Stimulated activated CD4-positive, alpha-beta T cell treated with anti-CD3 and anti-CD28 coated beads, Interleukin-1b, Interleukin-23, amount 100 ng/mL, for 1 hour (primary cell): ENCODE data around the gene RGR.

Experiments used
- DNase-seq, 2 donors: peaks; one replicate each; pipeline ENCODE4 v3.0.0-alpha.2; 2020; ENCODE audit warnings: low read depth in 2 of 2

RGR gene

DNA sequence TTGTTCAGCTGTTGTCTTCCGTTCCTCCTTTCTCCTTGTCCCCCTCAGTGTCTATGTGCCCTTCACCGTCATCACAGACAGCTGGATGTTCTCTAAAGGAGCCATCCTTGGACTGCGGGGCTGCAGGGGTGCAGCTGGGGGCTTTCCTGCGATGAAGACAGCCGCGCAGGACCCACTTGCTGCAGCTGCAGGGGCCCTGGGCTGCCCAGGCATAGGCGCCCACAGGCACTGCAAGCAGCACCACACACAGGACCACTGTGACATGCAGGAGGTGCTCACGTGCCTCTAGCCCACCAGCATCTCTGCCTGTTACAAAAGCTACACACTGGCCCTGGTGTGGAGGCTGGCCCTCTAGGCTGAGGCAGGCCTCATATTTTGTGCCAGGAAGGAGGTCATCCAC lies 22.9 kb upstream of the RGR start:
- DNase-seq, result no peak

DNA sequence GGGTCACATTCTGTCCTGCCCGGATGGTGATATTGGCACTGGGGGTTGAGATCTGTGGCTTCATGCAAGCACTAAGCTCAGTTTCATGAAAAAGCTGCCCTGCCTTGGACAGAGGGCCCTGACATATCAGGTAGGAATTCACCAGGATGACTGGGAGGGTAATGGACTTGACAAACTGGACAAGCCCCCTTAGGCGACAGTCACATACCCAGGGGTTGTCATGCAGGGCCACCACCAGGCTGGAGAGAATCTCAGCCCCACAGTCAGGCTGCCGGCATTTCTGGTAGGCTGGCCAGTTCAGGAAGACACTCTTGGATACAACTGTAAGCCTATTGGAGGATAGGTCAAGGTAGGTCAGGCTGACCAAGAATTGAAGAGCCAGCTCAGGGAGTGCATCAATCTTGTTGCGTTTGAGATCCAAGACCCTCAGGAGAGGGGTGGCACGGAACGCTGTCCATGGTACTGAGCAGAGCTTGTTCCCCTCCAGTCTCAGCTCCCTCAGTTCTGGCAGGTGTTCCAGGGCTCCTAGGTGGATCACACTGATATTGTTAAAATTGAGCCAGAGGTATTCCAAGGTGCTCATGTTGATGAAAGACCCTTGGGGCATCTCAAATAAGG lies 20.3 kb upstream of the RGR start:
- no peak for DNase-seq

DNA sequence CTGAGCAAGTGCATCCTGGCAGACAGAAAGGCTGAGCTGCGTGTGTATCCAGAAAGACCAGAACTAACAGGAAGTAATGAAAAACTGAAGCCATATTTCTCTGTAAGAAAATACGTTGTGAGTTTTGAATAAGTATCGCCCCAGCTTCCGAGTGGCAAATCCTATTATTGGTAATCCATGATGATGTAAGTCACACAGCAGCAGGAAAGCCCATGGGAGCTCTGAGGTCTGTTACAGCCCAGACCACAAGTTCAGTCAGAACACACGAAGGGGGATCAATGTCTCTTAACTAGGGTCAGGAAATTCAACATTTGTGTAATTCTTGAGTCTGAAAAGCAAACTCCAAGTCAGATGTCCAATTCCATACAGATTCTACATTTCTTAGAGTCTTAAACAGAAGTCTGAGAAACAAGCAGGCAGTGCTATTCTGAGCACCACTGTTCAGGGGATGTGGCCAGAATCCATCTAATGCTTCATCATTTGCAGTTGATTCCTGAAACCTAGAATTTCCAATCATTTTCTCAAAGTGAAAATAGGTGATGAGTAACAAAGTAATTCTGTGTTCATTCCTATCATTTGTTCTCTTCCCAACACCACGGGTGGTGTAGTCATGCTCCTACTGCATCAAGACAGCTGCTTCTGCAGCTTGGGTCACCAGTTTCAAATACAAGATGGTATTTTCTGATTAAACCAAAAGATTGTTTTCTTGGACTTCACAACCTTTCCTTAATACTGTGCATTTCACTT lies 19.3 kb upstream of the RGR start, which contains the start of gene LRIT2:
Gene LRIT2 (minus strand): TSS at position 118 of the 747 bp plus-strand sequence. CDS start 24 bp downstream, at position 94.
- DNase-seq, result no peak

DNA sequence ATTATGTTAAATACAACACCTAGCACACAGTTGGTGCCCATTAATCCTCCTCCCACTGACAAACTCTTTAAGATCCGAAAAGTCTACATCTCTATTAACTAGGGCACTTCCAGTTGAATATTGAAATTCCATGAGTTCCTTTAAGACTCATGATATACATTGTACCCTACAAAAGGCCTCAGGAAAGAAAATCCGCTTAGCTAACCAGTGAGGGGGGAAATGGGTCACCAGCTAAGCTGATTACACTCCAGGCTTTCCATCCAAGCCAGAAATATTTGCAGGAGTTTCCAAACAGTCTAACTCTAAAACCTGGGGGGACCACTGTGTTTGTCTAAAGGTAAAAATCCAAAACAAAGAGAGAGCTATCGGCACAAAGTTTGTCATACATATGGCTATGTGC lies 18.2 kb upstream of the RGR start:
- DNase-seq, result no peak

DNA sequence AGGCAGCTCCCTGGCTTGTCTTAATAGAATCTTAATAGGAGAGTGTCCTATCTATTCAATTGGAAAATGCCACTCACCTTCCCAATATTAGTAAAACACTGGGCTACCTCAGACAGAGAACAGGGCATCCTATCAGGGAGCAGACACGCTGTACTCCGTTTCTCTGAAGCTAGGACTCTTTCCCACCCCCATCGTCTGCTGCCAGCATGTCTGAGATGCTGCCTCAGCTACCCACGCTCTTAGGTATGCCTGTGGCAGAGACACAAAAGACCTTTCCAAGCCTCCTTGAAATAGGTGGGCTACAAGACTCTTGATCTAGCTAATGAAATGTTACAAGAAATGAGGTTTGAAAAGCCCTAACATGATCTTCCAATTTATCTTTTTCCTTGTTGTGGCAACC lies 17.0 kb upstream of the RGR start:
- no peak for DNase-seq

DNA sequence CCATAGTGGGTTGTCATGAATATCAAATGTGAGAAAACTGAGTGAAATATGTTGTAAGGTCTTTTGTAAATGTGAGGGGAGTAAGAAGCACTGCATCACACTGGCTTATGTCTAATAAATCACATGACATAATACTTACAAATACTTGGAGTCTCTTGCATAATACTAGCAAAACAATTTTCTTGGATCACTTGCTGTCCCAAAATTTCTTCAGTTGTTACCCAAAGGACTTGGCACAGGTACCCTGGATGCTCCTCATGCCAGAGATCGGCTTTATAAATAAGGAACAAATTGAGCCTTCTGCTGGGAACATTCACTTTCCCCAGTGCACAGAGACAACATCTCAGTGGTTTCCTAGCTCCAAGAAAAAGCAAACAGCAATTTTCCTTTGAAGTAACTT lies 14.5 kb upstream of the RGR start:
- no peak for DNase-seq

DNA sequence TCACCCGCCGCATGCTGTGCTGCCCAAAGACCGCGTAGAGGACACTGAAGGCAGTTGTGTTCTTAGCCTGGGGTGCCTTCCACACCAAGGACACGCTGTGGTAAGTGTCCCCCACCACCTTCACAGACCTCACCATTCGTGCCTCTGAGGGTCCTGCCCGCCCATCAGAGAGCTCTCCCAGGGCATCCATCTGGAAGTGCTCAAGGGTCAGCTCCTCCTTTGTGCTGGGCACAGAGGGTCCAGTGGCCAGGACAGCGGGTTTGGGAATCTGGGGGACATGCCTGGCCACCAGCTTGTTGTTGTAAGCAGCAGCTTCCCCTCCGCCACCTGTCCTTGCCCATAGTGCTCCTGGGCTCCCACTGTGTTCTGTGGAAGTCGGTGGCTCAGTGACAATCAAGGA lies 12.5 kb upstream of the RGR start:
- no peak for DNase-seq

DNA sequence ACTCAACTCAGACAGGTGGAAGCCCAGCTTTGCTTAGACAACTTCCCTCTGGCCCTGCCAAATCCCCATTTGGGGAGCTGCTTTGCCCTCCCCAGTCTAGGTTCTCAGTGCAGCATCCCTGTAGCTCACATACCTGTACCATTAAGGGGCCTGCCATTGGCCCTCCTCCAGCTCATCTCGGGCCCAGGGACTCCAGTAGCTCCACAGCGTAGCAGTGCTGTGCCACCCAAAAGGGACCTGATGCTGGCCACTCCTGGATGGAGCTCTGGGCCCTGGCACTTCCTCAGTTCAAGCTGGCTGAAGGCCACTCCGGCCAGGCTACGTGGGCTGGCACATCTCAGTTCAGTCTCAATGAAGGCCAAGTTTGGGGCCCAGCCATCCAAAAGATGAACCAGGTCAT lies 10.9 kb upstream of the RGR start:
- DNase-seq, result no peak

DNA sequence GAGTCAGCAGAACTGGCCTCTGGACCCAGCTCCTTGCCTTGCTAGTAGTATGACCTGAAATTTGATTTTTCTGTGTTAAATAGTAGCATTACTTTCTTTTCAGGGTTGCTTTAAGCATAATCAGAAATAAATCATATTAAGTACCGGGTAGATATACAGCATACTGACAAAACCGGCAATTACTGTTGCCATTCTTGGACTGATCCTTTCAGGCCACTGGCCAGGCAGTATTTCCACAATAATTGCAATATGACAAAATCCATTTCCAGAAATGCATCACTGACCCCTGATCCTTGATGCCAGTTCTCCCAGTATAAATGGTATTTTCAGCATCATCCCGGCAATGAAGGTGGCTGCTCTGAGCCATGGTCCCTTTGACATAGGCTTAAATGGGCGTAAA lies 10.4 kb upstream of the RGR start:
- DNase-seq, result no peak

DNA sequence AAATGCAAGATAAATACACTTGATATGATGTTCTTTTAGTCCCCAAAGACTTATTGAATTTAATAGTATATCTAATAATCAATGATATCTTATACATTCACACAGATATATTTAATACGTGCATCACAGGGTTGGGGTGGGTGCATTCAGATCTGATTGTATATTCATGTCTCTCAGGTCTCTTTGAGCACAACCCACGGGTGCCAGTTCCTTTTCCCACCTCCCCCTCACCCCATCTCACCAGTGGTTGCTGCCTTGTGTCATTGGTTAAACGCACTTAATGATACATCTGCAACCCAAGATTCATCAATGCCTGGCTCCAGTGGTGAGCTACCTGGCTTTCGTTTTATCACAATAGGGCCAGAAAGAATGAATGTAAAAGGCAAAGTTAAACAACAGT lies 9.8 kb upstream of the RGR start:
- no peak for DNase-seq

DNA sequence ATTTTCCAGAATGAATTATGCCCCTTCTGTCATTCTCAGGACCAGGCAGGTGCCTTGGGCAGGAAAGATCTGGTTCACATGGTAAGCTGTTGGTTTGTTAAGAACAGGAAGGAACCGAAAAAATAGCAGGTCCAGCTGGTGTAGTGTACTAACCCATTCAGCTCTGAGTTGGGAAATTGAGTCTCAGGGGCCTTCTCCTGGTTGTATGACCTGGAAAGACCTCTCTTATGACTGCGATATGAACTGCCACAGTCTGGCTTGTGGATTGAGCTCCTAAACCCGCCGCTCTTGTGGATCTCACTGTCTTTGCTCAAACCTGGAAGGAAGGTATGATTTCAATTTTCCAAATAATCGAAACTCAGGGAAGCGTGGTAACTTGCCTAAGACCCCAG lies 8.1 kb upstream of the RGR start:
- DNase-seq, result no peak

DNA sequence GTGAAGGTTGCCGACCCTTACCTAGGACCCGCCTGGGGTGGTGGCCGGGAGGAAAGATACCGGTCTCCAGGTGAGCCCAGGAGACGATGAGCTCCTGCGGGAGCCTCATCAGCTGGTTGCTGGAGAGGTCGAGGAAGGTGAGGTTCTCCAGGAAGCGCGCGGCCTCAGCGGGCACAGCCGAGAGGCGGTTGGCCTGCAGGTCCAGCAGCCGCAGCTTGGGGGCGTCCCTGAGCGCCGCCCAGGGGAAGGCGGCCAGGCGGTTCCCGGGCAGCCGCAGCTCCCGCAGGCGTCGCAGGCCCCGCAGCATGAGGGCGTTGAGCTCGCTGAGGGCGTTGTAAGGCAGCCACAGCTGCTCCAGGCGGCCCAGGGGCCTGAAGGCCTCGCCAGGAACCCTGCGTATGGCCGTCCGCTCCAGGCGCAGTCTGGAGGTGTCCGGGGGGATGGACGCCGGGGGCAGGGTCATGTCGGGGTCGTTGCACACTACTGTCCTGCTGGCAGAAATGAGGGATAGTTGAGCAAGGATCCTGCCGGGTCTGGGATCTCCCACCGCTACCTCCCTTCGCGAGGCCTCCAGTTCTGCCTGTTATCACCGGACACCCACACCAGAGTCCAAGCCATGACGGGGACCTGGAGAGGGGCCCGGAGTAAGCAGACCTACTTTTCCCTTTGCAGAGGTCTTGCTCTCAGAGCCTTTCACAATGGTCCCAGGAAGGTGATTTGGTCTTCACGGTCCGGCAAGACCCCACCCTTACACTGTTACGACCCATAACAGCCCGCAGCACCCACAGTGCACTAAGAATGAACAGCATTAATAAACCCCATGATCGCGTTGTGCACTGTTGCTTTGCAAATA lies 7.4 kb upstream of the RGR start:
- no peak for DNase-seq

DNA sequence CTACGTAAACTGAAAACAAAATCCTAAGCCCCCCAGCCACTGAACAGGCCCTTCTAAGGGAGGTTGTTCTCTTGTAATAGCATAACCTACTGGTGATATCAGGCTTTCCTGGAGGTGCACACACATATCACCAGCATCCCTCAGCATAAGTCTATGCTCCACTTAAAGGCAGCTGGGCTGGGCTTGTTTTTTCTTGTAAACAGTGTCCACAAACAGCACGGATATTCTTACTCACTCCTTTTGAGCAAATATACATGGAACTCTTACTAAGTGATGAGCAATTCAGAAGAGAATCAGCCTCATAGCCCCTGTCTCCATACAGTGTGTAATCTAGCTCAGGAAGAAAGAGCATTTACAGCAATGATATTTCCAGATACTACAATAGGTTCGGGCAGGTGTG lies 5.9 kb upstream of the RGR start:
- no peak for DNase-seq

DNA sequence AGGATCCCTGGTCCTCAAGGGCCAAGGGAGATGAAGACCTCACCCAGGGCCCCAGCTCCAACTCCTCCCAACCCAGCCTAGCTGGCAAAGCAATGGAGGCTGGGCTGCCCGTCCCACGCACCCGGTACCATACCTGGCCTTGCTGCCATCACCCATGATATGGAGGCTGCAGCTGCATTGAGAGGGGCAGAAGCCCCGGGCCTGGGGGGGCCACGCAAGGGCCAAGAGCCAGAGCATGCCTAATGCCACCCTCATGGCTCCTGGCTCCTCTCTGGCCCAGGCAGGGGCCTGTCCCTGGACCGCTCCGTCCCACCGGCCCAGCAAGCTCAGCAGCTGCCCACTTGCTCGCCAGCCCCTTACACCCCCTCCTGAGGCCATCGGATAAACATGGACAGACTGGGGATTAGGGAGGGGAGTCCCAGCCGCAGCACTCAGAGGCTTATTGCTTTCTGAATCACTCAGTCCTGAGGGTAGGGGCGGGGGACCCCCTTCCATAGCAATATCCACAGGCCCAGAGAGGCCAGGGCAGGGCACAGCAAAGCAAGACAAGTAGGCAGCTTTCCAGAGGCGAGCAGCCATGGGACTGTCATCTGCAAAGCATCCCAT lies 3.6 kb upstream of the RGR start, which contains the start of gene LRIT1:
Gene LRIT1 (minus strand): TSS at position 362 of the 606 bp plus-strand sequence. CDS start 107 bp downstream, at position 255.
- DNase-seq, result no peak

DNA sequence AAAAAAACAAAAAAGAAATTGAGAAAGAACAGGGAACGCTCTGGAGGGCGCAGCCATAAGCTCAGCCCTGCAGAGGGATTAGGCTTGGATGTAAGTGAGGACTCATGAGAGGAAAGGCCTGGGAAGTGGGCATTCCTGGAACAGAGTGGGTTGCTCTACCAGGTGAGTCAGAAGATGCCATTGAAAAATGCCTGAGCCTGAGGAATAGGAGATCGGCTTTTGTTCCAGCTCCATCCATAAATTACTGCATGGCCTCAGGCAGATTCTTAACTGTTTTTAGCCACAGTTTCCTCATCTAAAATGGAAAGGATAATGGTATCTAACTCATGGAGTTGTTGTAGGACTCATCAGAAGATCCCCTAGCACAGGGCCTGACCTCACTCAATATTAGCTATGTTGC lies 1.1 kb upstream of the RGR start:
- no peak for DNase-seq

DNA sequence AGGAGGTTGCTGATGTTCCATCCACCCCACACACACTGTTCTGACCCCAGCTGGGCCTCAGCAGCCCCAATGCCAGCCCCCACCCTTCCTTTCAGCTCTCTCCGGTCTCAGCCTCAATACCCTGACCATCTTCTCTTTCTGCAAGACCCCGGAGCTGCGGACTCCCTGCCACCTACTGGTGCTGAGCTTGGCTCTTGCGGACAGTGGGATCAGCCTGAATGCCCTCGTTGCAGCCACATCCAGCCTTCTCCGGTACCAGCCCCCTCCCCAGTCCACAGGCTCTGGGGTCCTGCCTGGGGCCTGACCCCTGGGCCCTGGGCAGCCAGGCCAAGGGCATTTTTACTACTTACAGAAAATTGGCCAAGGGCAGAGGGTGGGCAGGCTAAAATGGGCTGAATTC lies 2.6 kb downstream of the RGR start:
- DNase-seq, result no peak

DNA sequence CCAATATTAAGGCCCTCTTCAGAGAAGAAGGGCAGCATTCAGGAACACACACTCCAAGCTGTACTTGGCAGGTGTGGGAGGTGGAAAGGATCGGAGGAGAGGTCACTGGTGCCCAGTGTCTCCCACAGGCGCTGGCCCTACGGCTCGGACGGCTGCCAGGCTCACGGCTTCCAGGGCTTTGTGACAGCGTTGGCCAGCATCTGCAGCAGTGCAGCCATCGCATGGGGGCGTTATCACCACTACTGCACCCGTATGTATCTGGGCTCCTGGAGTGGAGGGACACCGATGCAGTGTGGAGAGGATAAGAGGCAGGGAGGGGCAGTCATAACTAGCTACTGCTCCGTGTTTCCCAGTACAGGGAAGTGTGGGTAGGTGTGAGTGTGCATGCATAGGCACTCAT lies 3.9 kb downstream of the RGR start:
- no peak for DNase-seq

DNA sequence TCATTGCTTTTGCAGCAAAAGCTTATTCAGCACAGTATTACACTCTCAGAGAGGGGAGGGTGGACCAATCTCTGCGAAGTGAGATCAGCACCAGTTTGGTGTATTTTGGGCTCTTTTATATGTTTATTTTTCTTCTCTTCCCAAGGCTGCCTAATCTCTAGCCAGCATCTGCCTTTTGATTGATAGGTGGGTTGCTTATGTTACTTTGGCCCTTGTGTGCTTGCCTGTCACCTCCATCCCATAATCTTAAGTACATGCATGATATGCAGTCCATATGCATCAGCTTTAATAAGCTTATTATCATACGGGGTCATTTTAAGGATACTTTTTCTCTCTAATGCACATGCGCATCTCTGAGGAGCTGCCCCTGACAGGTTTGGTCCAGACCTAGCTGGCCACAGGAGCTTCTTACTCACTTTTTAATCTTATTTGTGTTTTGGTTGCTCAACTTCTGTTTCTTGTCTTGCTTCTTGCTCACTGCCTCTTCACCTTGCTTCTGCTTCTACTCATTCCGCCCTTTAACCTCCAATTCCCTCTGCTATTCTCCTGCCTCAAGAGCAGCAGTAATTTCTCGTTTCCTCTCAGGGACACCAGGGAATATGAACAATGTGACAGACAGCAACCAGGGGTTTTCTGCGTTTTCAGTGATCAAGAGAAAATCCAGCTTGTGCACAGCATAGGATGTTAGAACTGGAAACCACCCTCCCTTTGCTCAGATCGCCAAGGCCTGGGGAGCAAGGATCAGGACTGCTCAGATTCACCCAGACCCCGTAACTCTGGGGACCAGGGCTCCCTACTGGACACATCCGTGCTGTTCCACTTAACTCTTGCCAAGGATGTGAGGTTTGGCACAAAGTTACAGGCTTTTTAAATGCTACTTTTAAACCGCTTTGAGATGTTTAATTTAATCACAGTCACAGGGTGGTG lies 10.0 kb downstream of the RGR start:
- DNase-seq, result no peak

DNA sequence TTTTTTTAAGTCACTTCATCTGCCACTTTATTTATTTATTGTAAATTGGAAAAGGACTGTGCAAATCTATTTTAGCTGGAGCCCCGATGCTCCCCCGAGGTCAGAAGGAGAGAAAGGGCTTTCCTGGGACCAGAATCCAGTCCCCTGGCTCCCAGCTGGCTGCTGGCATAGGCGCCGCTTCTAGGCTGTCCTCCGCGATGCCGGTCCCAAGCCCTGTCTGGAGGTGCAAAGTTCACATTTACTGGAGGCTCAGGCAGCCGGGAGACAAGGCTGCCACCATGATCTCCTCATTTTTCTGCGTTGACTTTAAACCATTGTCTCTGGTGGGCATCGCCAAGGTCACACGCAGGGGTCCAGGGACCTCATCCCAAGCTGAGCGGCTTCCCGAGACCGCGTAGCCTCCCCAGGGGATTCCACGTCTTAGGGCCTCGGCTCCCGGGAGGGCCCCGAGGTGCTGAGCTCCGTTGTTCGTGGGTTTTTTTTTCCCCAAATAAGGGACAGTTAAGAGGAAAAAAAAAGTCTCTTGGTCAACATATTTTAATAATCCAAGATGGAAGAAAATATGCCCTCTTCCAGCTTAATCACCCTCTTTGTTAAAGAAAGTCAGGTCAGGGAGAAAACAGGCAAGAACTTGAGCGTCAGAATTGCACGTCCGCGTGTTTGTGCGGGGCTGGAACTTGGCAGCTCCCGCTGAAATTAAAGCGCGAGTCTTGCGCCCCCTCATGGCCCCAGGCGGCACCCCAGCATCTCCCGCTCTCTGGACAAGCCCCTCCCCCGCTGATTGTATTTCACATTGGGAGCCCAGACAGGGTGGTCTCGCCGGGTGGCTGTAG lies 11.9 kb downstream of the RGR start:
- DNase-seq, result peak in 1 of 2 donors; percentile 33

DNA sequence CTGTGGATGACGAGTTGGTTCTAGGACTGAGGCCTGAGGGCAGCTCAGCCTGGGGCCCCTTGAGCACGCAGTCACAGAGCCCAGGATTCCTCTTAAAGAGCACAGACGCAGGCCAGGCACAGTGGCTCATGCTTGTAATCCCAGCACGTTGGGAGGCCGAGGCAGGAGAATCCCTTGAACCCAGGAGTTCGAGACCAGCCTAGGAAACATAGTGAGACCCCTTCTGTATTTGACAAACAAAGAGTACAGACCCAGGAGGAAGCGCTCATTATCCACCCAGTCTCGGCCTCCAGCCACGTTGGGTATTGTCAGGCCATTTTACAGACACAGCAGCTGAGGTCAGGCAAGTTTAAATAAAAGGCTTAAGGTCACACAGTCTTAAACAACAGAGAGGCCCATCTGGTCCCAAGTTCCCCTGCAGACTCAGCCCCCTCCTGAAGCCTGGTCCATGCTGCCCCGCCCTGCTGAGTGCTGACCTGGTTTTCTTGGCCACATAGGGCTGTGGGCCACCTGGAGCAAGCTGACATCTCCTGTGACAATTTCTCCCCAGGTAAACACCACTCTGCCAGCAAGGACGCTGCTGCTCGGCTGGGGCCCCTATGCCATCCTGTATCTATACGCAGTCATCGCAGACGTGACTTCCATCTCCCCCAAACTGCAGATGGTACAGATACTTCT lies 12.6 kb downstream of the RGR start:
- no peak for DNase-seq
